ENCODE results near the gene VPS9D1.
"Not testable (repeated sequence)": the region's sequence is repeated elsewhere in the genome, so short reads cannot be mapped to it uniquely, and the experiment has no call there.

The VPS9D1 gene

GRCh38 chr16:89689621-89690020 is 31.1 kb downstream of the VPS9D1 start:
- H3K27ac ChIP-seq (ENCODE audit: low read depth, low read length); H3K27me3 ChIP-seq (ENCODE audit: control insufficient read depth, insufficient read depth, low read length); H3K9ac ChIP-seq (ENCODE audit: low read length); H3K4me1 ChIP-seq (ENCODE audit: control insufficient read depth, insufficient read depth, low read length); H3K4me3 ChIP-seq (ENCODE audit: low read depth, low read length): not testable (repeated sequence)
- peaks cover 11% of the 10 kb centered on the region for H3K9me3 ChIP-seq (ENCODE audit: control insufficient read depth, insufficient read depth, low read depth, low read length)
- peaks cover 55% of the 10 kb centered on the region for H3K36me3 ChIP-seq (ENCODE audit: control insufficient read depth, insufficient read depth, low read length)

DNA sequence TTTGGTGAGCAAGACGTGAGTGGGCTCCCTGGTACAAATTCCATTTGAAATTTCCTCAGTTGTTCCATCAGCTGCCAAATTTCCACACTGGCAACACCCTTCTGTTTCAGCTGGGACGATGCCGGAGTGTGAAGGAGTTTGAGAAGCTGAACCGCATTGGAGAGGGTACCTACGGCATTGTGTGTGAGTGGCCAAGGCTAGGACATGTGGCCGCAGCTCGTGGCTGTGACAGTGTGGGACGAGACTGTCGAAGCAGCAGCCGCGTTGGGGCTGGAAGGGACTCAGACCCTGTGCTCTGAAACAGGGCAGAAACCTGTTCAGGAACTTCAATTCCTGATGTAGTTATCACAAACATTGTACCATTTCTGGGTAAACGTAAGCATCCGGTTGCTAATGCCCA is 31.6 kb downstream of the VPS9D1 start:
- Histone ChIP-seq H3K4me1 (ENCODE audit: control insufficient read depth, insufficient read depth, low read length) (no peaks in the 10 kb centered on the region), H3K4me3 (ENCODE audit: low read depth, low read length) (no peak overlapping the region), H3K9ac (ENCODE audit: low read length) (no peak overlapping the region), H3K36me3 (ENCODE audit: control insufficient read depth, insufficient read depth, low read length) (peaks cover 53% of the 10 kb centered on the region), H3K27me3 (ENCODE audit: control insufficient read depth, insufficient read depth, low read length) (no peaks in the 10 kb centered on the region), H3K9me3 (ENCODE audit: control insufficient read depth, insufficient read depth, low read depth, low read length) (peaks cover 12% of the 10 kb centered on the region), H3K27ac (ENCODE audit: low read depth, low read length) (no peak overlapping the region)

DNA sequence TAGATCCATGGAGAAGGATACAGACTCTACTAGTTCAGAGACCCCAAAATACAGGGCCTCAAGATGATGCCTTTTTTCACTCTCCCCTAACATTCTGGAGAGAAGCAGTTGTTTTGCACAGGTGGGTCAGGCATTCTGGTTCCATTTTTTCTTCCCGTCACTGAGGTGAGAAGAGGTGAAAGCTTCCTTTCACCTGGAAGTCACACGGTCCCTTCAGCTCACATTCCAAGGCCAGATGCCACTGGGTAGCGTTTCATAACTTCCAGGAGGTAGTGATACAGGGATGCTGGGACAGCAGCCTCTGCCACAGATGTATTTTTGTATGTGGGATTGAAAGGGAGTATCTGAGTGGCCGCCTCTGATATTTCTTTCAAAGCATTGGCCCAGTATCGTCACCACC is 32.3 kb downstream of the VPS9D1 start:
- Histone ChIP-seq H3K9me3 (ENCODE audit: control insufficient read depth, insufficient read depth, low read depth, low read length) (peaks cover 18% of the 10 kb centered on the region), H3K4me3 (ENCODE audit: low read depth, low read length) (no peak overlapping the region), H3K27me3 (ENCODE audit: control insufficient read depth, insufficient read depth, low read length) (no peaks in the 10 kb centered on the region), H3K4me1 (ENCODE audit: control insufficient read depth, insufficient read depth, low read length) (no peaks in the 10 kb centered on the region), H3K27ac (ENCODE audit: low read depth, low read length) (no peak overlapping the region), H3K36me3 (ENCODE audit: control insufficient read depth, insufficient read depth, low read length) (peaks cover 50% of the 10 kb centered on the region), H3K9ac (ENCODE audit: low read length) (no peak overlapping the region)

DNA sequence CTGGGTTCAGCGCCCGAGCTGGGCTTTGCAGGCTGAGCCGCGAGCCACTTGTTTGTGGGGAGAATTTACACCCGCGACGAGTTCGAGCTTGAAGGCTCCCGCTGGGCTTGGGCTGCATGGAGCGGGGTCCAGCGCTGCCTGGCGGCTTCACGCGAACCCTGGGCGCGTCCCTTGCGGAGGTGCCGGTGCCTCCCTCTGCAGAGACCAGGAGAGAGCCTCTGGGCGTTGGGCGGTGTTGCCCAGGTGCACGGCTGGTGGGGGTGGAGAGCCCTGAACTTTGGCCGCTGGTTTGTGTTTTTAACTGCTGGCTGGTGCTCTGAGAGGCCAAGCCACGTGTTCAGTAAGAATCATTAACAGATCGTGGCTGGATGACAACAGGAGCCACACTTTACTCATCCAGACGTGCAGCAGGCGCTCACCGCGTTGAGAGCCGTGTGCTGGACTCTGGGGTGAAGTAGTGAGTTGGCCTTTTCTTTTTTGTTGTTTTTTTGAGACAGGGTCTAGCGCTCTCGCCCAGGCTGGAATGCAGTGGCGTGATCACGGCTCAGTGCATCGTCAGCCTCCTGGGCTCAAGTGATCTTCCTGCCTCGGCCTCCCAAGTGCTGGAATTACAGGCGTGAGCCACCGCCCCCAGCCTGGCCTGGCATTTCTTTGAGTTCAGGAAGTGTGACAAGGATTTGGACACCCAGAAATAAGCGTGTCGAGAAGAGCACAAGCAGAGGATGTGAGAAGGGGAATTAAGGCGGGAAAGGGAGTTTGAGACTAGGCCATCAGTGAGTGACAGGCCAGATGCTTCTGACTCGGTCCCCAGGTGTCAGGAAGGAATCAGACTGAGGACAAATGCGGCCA is 33.4 kb downstream of the VPS9D1 start:
- no peaks in the 10 kb centered on the region for H3K4me1 ChIP-seq (ENCODE audit: control insufficient read depth, insufficient read depth, low read length)
- H3K9ac ChIP-seq (ENCODE audit: low read length), result peak overlapping the region; percentile 63
- peak overlapping the region; percentile 70; the same call in 1 of the 2 replicates for H3K27ac ChIP-seq (ENCODE audit: low read depth, low read length)
- peaks cover 48% of the 10 kb centered on the region for H3K36me3 ChIP-seq (ENCODE audit: control insufficient read depth, insufficient read depth, low read length)
- no peaks in the 10 kb centered on the region for H3K27me3 ChIP-seq (ENCODE audit: control insufficient read depth, insufficient read depth, low read length)
- H3K4me3 ChIP-seq (ENCODE audit: low read depth, low read length), result peak overlapping the region; percentile 84
- H3K9me3 ChIP-seq (ENCODE audit: control insufficient read depth, insufficient read depth, low read depth, low read length), result peaks cover 26% of the 10 kb centered on the region

DNA sequence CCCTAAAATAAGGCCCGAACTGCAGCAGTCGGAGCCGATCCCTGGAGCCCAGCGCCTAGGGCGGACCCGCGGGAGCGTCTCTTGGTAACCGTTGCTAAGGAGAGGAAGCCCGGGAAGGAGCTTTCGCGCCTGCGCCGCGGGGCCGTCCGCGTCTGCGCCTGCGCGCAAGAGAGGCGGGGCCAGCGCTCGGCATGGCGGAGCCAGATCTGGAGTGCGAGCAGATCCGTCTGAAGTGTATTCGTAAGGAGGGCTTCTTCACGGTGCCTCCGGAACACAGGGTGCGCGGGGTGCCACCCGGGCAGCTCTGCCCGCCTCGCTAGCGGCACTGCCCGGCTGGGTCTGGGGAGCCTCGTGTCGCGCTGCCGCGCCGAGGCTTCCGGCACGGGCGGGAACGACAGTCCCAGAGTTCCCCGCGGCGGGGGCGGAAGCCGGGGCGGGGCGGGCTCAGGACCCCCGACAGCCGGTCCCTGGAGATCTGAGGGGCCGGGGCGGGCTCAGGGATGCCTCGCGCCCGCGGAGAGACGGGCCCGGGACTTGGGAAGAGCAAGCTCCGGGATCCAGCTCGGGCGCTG is 34.1 kb downstream of the VPS9D1 start, which contains the start of gene CDK10:
Gene CDK10, plus strand, starts transcription at position 170 of the 572 bp plus-strand sequence. Its CDS starts 22 bp downstream, at position 192.
- H3K36me3 ChIP-seq (ENCODE audit: control insufficient read depth, insufficient read depth, low read length), result peaks cover 42% of the 10 kb centered on the region
- H3K4me3 ChIP-seq (ENCODE audit: low read depth, low read length), result peak within 1 kb of the TSS; percentile 84

DNA sequence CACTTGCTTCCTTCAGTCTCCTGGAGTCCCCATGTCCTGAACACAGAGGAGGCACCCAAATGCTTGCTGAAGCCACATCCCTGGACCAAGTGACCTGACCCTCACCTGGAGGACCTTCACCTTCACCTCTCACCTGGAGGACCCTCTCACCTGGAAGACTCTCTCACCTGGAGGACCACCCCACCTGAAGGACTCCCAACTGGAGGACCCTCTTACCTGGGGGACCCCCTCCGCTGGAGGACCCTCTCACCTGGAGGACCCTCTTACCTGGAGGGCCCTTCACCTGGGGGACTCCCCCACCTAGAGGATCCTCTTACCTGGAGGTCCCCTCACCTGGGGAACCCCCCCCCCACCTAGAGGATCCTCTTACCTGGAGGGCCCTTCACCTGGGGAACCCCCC is 34.8 kb downstream of the VPS9D1 start:
- H3K27ac ChIP-seq (ENCODE audit: low read depth, low read length), result no peak overlapping the region
- H3K9ac ChIP-seq (ENCODE audit: low read length), result no peak overlapping the region
- H3K27me3 ChIP-seq (ENCODE audit: control insufficient read depth, insufficient read depth, low read length), result no peaks in the 10 kb centered on the region
- H3K4me1 ChIP-seq (ENCODE audit: control insufficient read depth, insufficient read depth, low read length), result no peaks in the 10 kb centered on the region
- no peak overlapping the region for H3K4me3 ChIP-seq (ENCODE audit: low read depth, low read length)
- peaks cover 35% of the 10 kb centered on the region for H3K9me3 ChIP-seq (ENCODE audit: control insufficient read depth, insufficient read depth, low read depth, low read length)
- peaks cover 36% of the 10 kb centered on the region for H3K36me3 ChIP-seq (ENCODE audit: control insufficient read depth, insufficient read depth, low read length)

More for the DNA sequence above, 34.1 kb downstream of the VPS9D1 start, which contains the start of gene CDK10:
- Histone ChIP-seq H3K27ac (ENCODE audit: low read depth, low read length) (peak within 1 kb of the TSS; percentile 70; the same call in 1 of the 2 replicates), H3K27me3 (ENCODE audit: control insufficient read depth, insufficient read depth, low read length) (no peaks in the 10 kb centered on the region), H3K9ac (ENCODE audit: low read length) (peak within 1 kb of the TSS; percentile 96), H3K4me1 (ENCODE audit: control insufficient read depth, insufficient read depth, low read length) (no peaks in the 10 kb centered on the region), H3K9me3 (ENCODE audit: control insufficient read depth, insufficient read depth, low read depth, low read length) (peaks cover 29% of the 10 kb centered on the region)

DNA sequence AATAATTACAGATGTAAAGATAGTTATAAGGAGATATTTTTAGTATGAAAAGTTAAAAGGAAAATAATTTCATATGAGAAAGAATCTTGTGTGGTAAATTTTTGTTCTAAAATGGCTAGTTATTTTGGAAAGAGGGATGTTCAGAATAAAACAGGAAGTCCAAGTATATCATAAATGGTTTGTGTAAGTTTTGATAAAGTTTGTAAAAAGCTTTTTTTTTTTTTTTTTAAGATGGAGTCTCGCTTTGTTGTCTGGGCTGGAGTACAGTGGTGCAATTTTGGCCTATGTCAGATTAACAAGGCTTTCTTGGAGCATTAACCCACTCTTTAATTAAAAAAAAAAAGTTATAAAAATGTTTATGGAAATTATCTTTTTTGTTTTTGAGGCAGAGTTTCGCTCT is 42.4 kb downstream of the VPS9D1 start:
- no peak overlapping the region for H3K4me3 ChIP-seq (ENCODE audit: low read depth, low read length)
- peaks cover 51% of the 10 kb centered on the region for H3K9me3 ChIP-seq (ENCODE audit: control insufficient read depth, insufficient read depth, low read depth, low read length)
- no peak overlapping the region for H3K9ac ChIP-seq (ENCODE audit: low read length)
- H3K27me3 ChIP-seq (ENCODE audit: control insufficient read depth, insufficient read depth, low read length), result no peaks in the 10 kb centered on the region
- H3K27ac ChIP-seq (ENCODE audit: low read depth, low read length), result no peak overlapping the region
- H3K36me3 ChIP-seq (ENCODE audit: control insufficient read depth, insufficient read depth, low read length), result peaks cover 6% of the 10 kb centered on the region; the same call in 1 of the 2 replicates
- H3K4me1 ChIP-seq (ENCODE audit: control insufficient read depth, insufficient read depth, low read length), result no peaks in the 10 kb centered on the region

DNA sequence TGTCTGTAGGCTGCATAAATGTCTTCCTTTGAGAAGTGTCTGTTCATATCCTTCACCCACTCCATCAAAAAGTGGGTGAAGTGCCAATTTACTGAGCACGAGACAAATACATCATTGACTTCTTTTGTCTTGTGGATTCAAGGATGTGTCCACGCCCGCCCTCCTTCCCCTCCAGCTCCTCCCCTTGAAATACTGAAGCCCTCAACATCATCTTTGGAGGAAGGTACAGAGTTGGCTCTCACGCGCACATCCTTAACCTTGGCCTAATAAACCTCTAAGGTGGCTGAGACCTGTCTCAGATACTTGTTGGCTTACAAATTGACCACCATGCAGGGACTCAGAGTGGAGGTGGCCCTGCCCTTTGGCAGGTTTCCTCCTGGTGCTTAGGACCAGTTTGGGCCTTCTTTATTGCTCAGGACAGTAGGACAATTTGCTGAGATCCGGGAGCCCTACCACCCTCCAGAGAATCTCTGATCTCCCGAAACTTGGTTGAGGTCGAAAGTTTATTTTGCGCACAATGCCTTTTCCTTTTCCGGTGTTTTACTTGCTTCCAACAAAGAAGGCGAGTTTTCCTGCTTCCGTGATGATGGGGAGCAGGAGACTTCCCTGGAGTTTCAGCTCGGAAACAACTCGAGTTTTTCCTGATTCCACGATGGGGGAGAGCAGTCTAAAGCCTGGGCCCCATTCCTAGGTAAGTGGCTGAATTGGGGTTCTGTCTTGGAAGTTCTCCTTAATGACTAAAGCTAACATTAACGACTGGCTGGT is 48.3 kb downstream of the VPS9D1 start:
- Histone ChIP-seq H3K9ac (ENCODE audit: low read length) (no peak overlapping the region), H3K27ac (ENCODE audit: low read depth, low read length) (no peak overlapping the region), H3K4me1 (ENCODE audit: control insufficient read depth, insufficient read depth, low read length) (no peaks in the 10 kb centered on the region), H3K9me3 (ENCODE audit: control insufficient read depth, insufficient read depth, low read depth, low read length) (peaks cover 21% of the 10 kb centered on the region), H3K27me3 (ENCODE audit: control insufficient read depth, insufficient read depth, low read length) (no peaks in the 10 kb centered on the region), H3K4me3 (ENCODE audit: low read depth, low read length) (no peak overlapping the region), H3K36me3 (ENCODE audit: control insufficient read depth, insufficient read depth, low read length) (no peaks in the 10 kb centered on the region)

DNA sequence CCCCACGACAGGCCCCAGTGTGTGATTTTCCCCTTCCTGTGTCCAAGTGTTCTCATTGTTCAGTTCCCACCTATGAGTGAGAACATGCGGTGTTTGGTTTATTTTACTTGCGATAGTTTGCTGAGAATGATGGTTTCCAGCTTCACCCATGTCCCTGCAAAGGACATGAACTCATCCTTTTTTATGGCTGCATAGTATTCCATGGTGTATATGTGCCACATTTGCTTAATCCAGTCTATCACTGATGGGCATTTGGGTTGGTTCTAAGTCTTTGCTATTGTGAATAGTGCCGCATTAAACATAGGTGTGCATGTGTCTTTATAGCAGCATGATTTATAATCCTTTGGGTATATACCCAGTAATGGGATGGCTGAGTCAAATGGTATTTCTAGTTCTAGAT is 49.1 kb downstream of the VPS9D1 start:
- not testable (repeated sequence) for H3K4me1 ChIP-seq (ENCODE audit: control insufficient read depth, insufficient read depth, low read length); H3K9ac ChIP-seq (ENCODE audit: low read length); H3K27ac ChIP-seq (ENCODE audit: low read depth, low read length); H3K27me3 ChIP-seq (ENCODE audit: control insufficient read depth, insufficient read depth, low read length); H3K4me3 ChIP-seq (ENCODE audit: low read depth, low read length); H3K36me3 ChIP-seq (ENCODE audit: control insufficient read depth, insufficient read depth, low read length)
- H3K9me3 ChIP-seq (ENCODE audit: control insufficient read depth, insufficient read depth, low read depth, low read length), result peaks cover 18% of the 10 kb centered on the region

DNA sequence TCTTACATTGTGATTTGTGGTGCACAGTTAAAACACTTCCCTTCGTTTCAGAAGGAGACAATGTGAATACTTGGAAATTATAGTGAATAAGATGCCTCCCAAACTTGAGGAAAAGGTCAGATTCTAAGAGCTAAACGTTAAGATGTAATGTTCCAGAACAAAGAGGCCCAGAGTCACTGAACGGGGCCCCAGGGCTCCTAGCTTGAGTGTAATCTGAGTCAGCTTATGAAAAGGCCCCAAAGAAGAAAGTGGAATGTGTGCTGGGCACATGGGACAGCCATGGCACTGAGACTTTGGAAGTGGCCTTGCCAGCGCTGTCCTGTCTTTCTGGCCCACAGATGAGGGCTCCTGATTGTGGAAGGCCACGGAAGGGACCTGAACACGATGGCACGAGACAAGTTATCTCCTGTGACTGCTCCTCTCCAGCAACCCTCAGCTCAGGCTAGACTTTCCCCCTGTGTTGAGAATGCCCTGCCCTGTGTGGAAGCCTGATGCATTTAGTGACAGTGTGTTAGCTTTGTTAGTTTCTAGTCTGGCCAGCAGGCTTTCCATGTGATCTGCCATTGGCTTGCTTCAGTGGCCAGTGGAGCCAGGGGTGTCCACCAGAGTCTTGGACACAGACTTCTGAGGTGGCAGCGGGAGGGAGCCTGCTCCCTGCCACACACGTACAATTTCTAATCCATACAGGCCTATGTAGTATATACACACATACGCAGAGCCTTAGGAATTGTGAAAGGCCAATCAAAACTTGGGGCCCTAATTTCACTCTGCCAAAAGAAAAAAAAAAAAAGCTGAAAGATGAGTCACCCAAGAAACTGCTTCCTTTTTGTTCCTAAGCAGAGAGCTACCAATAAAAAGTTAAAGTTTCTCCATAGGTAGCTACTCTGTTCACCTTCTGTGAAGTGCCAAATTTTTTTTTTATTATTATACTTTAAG is 49.9 kb downstream of the VPS9D1 start:
- Histone ChIP-seq H3K27ac (ENCODE audit: low read depth, low read length) (no peak overlapping the region), H3K4me3 (ENCODE audit: low read depth, low read length) (no peak overlapping the region), H3K27me3 (ENCODE audit: control insufficient read depth, insufficient read depth, low read length) (no peaks in the 10 kb centered on the region), H3K36me3 (ENCODE audit: control insufficient read depth, insufficient read depth, low read length) (no peaks in the 10 kb centered on the region; the same call in 1 of the 2 replicates), H3K9me3 (ENCODE audit: control insufficient read depth, insufficient read depth, low read depth, low read length) (peaks cover 23% of the 10 kb centered on the region), H3K9ac (ENCODE audit: low read length) (no peak overlapping the region), H3K4me1 (ENCODE audit: control insufficient read depth, insufficient read depth, low read length) (no peaks in the 10 kb centered on the region)

Measured in HUES6 (cell line).